ENCODE measurements around the gene CYP27B1. TPM values are rescaled to one million over a fixed set of nuclear protein-coding genes. Genes with fewer than 3 reads are reported as not detected.
A peak's percentile ranks its signal among the peaks of the same experiment; 100 is the strongest.

CYP27B1 gene
- total RNA-seq, 4 donors from 2014 or later: not detected

DNA sequence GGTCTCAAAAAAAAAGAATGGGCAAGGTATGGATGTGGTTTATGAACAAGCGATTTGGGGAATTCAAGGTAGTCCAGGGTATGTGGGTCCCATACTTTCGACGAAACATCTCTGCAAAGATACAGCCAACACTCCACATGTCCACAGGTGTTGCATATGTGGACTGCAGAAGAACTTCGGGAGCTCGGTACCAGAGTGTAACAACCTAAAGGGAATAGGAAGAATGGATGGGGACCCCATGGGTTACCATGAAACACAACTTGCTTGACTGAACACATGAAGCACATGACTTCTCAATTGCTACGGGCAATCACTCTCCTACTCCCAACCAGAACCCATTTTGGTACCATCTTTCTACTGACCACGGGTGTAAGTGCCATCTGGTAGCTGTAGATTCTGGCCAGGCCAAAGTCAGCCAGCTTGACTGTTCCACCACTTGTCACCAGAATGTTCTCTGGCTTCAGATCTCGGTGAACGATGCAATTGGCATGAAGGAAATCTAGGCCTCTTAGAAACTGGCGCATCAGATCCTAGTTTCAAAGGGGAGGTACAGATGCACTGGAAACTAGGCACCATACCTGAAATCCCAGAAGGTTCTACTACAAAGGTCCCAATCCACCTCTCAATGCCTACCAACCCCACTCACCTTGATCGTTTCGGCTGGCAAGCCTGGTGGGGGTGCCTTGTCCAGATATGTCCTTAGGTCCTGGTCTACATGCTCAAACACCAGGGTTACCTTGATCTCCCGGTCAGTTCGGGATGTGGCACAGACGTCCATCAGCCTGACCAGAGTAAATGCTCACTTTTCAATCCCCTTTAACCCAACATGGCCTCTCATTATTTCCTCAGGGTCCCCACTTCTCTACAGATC lies 16.1 kb downstream of the CYP27B1 start:
- no peak for TF ChIP-seq POLR2A (IDR thresholded peaks at IDR 0.05)
- TF ChIP-seq, protein P1, sequence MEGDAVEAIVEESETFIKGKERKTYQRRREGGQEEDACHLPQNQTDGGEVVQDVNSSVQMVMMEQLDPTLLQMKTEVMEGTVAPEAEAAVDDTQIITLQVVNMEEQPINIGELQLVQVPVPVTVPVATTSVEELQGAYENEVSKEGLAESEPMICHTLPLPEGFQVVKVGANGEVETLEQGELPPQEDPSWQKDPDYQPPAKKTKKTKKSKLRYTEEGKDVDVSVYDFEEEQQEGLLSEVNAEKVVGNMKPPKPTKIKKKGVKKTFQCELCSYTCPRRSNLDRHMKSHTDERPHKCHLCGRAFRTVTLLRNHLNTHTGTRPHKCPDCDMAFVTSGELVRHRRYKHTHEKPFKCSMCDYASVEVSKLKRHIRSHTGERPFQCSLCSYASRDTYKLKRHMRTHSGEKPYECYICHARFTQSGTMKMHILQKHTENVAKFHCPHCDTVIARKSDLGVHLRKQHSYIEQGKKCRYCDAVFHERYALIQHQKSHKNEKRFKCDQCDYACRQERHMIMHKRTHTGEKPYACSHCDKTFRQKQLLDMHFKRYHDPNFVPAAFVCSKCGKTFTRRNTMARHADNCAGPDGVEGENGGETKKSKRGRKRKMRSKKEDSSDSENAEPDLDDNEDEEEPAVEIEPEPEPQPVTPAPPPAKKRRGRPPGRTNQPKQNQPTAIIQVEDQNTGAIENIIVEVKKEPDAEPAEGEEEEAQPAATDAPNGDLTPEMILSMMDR (IDR thresholded peaks at IDR 0.05 in 4 of 5, conservative IDR thresholded peaks at IDR 0.05 in 1 of 5): no peak
- Histone ChIP-seq H3K4me3 (peak overlapping the region; percentile 74 to 95 (median 80)), H3K27ac (peak overlapping the region; percentile 94 to 98 (median 96)), H3K4me1 (peaks cover 17 to 22% of the 10 kb centered on the region in 2 donors), H3K27me3 (no peaks in the 10 kb centered on the region), H3K9me3 (no peaks in the 10 kb centered on the region), H3K36me3 (peaks cover 0 to 47% of the 10 kb centered on the region in 2 donors)
- intact Hi-C loops (cut with DNase I; ENCODE audit: low total_unique reads): no loop called here
- in situ Hi-C loops (cut with MboI; ENCODE audit: low sequenced_read_pairs in 4 of 4): no loop called here
- ATAC-seq (no peak), DNase-seq (no peak)

DNA sequence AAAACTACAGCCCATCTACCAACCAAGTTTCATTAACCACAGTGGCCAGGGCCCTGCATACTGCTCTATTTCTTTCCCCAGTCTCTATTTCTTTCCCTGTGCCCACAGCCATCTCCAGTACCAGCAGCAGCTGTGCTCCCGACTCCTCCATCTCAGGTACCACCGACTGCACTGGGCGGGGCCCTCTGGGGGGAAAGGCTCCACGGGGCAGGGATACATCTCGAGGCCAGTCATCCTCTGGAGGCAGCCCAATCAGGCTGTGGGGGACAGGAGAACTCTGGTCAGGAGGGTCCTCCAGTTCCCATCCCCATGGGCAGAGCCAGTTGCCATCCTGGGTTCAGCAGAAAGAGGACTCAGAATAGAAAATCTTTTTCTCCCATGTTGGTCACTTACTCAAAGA lies 17.8 kb downstream of the CYP27B1 start:
- no peak for DNase-seq
- H3K4me3 ChIP-seq: no peak overlapping the region
- H3K27ac ChIP-seq: no peak overlapping the region
- no peaks in the 10 kb centered on the region for H3K27me3 ChIP-seq
- in situ Hi-C loops (cut with MboI; ENCODE audit: low sequenced_read_pairs in 4 of 4): no loop called here
- H3K9me3 ChIP-seq: no peaks in the 10 kb centered on the region
- intact Hi-C loops (cut with DNase I; ENCODE audit: low total_unique reads): loop anchor here (5.0 kb wide), 1 partner anchor 33 kb away; the partner anchor contains the start of gene TSFM
- ATAC-seq: no peak
- H3K4me1 ChIP-seq: peaks cover 16 to 26% of the 10 kb centered on the region in 2 donors
- TF ChIP-seq POLR2A (IDR thresholded peaks at IDR 0.05): no peak
- TF ChIP-seq, protein P1 (IDR thresholded peaks at IDR 0.05 in 4 of 5, conservative IDR thresholded peaks at IDR 0.05 in 1 of 5): no peak
- peaks cover 0 to 47% of the 10 kb centered on the region in 2 donors for H3K36me3 ChIP-seq

DNA sequence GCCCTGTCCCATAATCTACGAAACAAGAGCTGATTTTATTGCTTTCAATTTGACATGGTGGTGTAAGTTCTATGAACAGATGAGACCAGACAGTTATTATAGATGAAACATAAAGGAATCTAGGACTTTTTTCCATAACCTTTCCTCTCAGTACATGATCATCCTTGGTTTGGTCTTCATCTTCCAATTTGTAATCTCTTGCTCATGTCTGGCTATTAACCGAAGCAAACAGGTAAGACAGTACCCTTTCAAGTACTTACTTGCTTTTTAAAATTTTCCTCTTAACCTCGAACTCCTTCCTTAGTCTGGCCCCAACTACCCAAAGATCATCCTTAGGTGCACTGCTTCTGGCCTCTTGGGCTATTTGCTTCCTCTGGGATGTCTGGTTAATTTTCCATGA lies 20.9 kb downstream of the CYP27B1 start:
- Histone ChIP-seq H3K27me3 (no peaks in the 10 kb centered on the region), H3K36me3 (peaks cover 0 to 47% of the 10 kb centered on the region in 2 donors), H3K4me1 (peaks cover 11 to 15% of the 10 kb centered on the region in 2 donors), H3K9me3 (no peaks in the 10 kb centered on the region), H3K27ac (peak overlapping the region; percentile 93 to 99 (median 98)), H3K4me3 (peak overlapping the region in 1 of 4 donors; percentile 81)
- no peak for ATAC-seq
- no peak for TF ChIP-seq POLR2A (IDR thresholded peaks at IDR 0.05)
- TF ChIP-seq, protein P1 (IDR thresholded peaks at IDR 0.05 in 4 of 5, conservative IDR thresholded peaks at IDR 0.05 in 1 of 5): no peak
- intact Hi-C loops (cut with DNase I; ENCODE audit: low total_unique reads) (loop anchor here (5.0 kb wide), 1 partner anchor 36 kb away; the partner anchor contains the start of gene TSFM), in situ Hi-C loops (cut with MboI; ENCODE audit: low sequenced_read_pairs in 4 of 4) (no loop called here)
- DNase-seq: no peak

DNA sequence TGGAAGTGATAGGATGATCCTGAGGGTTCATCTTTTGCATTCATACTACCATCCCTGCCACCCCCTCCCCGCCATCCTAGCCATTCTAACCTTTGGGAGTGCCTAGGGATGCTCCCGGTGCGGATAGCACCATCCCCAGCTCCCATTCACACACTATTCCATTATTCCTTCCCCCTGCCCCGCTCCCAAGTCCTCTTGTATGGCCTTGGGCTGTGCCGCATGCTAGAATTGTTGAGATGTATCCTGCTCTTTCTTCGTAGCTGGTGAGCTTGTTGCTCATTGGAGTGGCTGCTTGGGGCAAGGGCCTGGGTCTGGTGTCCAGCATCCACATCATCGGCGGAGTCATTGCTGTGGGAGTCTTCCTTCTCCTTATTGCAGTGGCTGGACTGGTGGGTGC lies 21.4 kb downstream of the CYP27B1 start:
- peaks cover 0 to 42% of the 10 kb centered on the region in 2 donors for H3K36me3 ChIP-seq
- peak overlapping the region; percentile 93 to 99 (median 98) for H3K27ac ChIP-seq
- TF ChIP-seq POLR2A (IDR thresholded peaks at IDR 0.05): no peak
- peaks cover 0 to under 1% (median 0%) of the 10 kb centered on the region in 3 donors for H3K27me3 ChIP-seq
- in situ Hi-C loops (cut with MboI; ENCODE audit: low sequenced_read_pairs in 4 of 4) (no loop called here), intact Hi-C loops (cut with DNase I; ENCODE audit: low total_unique reads) (loop anchor here (2.0 to 5.0 kb wide), 2 partner anchors 37 to 223 kb away; partner anchors contain the start of genes MBD6 and TSFM)
- H3K4me1 ChIP-seq: peaks cover 6 to 12% of the 10 kb centered on the region in 2 donors
- ATAC-seq: no peak
- H3K4me3 ChIP-seq: peak overlapping the region; percentile 81 to 96 (median 94)
- no peak for DNase-seq
- no peaks in the 10 kb centered on the region for H3K9me3 ChIP-seq

All from gastrocnemius medialis (tissue), 4 donors.